DOHH2 (cell line): Measurements from ENCODE around the gene SLC2A8.

Experiments
- H3F3A ChIP-seq: fragments of 200-600 bp; sonication (generic), shearing (Covaris generic); 2 replicates; pipeline ENCODE4 v1.6.0; 2016; ENCODE audit warnings: antibody characterized with exemption, mild to moderate bottlenecking; ENCODE audit not compliant: control insufficient read depth, insufficient read depth
- H3K27ac ChIP-seq: fragments of 200-600 bp; sonication (generic); 2 replicates; pipeline ENCODE4 v1.5.1; 2014; ENCODE audit warnings: low read depth, mild to moderate bottlenecking, low read length, moderate library complexity
- H3K27me3 ChIP-seq: fragments of 200-600 bp; sonication (generic); 2 replicates; pipeline ENCODE4 v1.6.1; 2014; ENCODE audit warnings: mild to moderate bottlenecking, low read length, mixed read lengths; ENCODE audit not compliant: control insufficient read depth
- H3K36me3 ChIP-seq: fragments of 200-600 bp; sonication (generic); 2 replicates; pipeline ENCODE4 v1.6.1; 2014; ENCODE audit warnings: mild to moderate bottlenecking, low read length, moderate library complexity, mixed read lengths; ENCODE audit not compliant: control insufficient read depth
- H3K4me1 ChIP-seq: fragments of 200-600 bp; sonication (generic); 2 replicates; pipeline ENCODE4 v1.6.1; 2014; ENCODE audit warnings: mild to moderate bottlenecking, low read length, mixed read lengths; ENCODE audit not compliant: control insufficient read depth
- H3K4me2 ChIP-seq: fragments of 200-600 bp; sonication (generic); 2 replicates; pipeline ENCODE4 v1.6.0; 2014; ENCODE audit warnings: mild to moderate bottlenecking, low read length, moderate library complexity
- H3K4me3 ChIP-seq: fragments of 200-600 bp; sonication (generic); 2 replicates; pipeline ENCODE4 v1.5.1; 2014; ENCODE audit warnings: mild to moderate bottlenecking, low read length, mixed read lengths
- H3K79me2 ChIP-seq: fragments of 200-600 bp; sonication (generic); 2 replicates; pipeline ENCODE4 v1.6.1; 2014; ENCODE audit warnings: mild to moderate bottlenecking, low read length, mixed read lengths; ENCODE audit not compliant: control insufficient read depth
- H3K9me2 ChIP-seq: fragments of 200-600 bp; sonication (generic); replicated peaks from 2 replicates; pipeline ENCODE4 v1.6.1; 2014; ENCODE audit warnings: mild to moderate bottlenecking, low read length, mixed read lengths; ENCODE audit not compliant: control insufficient read depth
- H3K9me3 ChIP-seq: fragments of 200-600 bp; sonication (generic); 2 replicates; pipeline ENCODE4 v1.6.1; 2014; ENCODE audit warnings: antibody characterized with exemption, low read length, mixed read lengths; ENCODE audit not compliant: control insufficient read depth, insufficient read depth
- H4K20me1 ChIP-seq: fragments of 200-600 bp; sonication (generic); 2 replicates; pipeline ENCODE4 v1.6.0; 2014; ENCODE audit warnings: low read depth, mild to moderate bottlenecking, antibody characterized with exemption, low read length, moderate library complexity; ENCODE audit not compliant: control insufficient read depth, insufficient read depth
- EZH2phosphoT487 ChIP-seq: fragments of 200-600 bp; sonication (generic); IDR thresholded peaks from 2 replicates; pipeline ENCODE4 v1.6.1; 2017; ENCODE audit warnings: borderline replicate concordance, mild to moderate bottlenecking, antibody characterized with exemption, low read length, moderate library complexity, mixed read lengths
- TF ChIP-seq, protein P1 (sequence below): fragments of 200-600 bp; sonication (generic); IDR thresholded peaks from one replicate; pipeline ENCODE4 v1.5.1; 2014; ENCODE audit warnings: antibody characterized with exemption, mild to moderate bottlenecking, low read depth, low read length; ENCODE audit not compliant: poor library complexity, severe bottlenecking

SLC2A8 gene

DNA sequence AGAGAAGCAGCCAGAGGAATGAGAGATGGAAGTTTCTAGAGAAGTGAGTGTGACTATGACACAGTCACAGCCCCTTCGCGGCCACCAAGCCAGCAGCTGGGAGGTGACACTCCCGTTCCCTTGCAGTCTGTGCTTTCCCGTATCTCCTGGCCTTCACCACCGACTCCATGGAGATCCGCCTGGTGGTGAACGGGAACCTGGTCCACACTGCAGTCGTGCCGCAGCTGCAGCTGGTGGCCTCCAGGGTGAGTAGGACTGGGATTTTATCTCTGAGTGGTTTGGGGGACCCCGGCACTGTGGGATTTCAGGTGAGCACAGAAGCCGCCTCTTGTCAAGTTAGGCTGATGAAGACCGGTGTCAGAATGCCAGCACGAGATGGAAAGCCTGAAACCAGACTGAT lies 12.1 kb upstream of the SLC2A8 start:
- Histone ChIP-seq H3K27me3 (0 out of 2 replicates have a peak, but pooled peaks cover 6% of the 10 kb centered on the region), H3K27ac (no peak overlapping the region), H3K9me2 (no peaks in the 10 kb centered on the region), H3K4me3 (no peak overlapping the region), H3K4me1 (no peaks in the 10 kb centered on the region), H3K4me2 (no peak overlapping the region), H4K20me1 (no peaks in the 10 kb centered on the region), H3F3A (no peaks in the 10 kb centered on the region), H3K79me2 (no peaks in the 10 kb centered on the region), H3K9me3 (no peaks in the 10 kb centered on the region), H3K36me3 (no peaks in the 10 kb centered on the region)
- TF ChIP-seq EZH2phosphoT487, result no peak

DNA sequence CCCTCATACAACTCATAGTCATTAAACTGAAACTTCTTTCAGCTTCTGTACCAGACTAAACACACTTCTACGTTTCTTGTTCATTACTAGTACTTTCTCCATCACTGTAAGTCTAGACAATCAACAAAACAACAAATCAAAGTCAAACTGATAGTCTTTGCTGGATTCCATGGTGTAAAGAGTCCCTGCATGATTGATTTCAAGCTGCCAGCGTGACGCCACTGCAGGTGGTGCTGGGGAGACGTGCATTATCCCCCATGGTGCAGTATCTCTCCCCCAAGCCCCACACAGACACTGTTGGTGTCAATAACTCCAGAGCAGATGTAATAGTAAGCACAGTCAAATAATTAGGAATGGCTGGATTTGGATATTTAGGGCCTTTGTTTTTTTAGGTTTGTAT lies 10.7 kb upstream of the SLC2A8 start:
- Histone ChIP-seq H3K27me3 (0 out of 2 replicates have a peak, but pooled peaks cover 6% of the 10 kb centered on the region), H3K79me2 (no peaks in the 10 kb centered on the region), H3K36me3 (no peaks in the 10 kb centered on the region), H3F3A (no peaks in the 10 kb centered on the region), H3K4me3 (no peak overlapping the region), H3K4me1 (no peaks in the 10 kb centered on the region), H3K4me2 (no peak overlapping the region), H3K27ac (no peak overlapping the region), H3K9me2 (no peaks in the 10 kb centered on the region), H4K20me1 (no peaks in the 10 kb centered on the region), H3K9me3 (no peaks in the 10 kb centered on the region)
- no peak for TF ChIP-seq EZH2phosphoT487
- TF ChIP-seq, protein P1, sequence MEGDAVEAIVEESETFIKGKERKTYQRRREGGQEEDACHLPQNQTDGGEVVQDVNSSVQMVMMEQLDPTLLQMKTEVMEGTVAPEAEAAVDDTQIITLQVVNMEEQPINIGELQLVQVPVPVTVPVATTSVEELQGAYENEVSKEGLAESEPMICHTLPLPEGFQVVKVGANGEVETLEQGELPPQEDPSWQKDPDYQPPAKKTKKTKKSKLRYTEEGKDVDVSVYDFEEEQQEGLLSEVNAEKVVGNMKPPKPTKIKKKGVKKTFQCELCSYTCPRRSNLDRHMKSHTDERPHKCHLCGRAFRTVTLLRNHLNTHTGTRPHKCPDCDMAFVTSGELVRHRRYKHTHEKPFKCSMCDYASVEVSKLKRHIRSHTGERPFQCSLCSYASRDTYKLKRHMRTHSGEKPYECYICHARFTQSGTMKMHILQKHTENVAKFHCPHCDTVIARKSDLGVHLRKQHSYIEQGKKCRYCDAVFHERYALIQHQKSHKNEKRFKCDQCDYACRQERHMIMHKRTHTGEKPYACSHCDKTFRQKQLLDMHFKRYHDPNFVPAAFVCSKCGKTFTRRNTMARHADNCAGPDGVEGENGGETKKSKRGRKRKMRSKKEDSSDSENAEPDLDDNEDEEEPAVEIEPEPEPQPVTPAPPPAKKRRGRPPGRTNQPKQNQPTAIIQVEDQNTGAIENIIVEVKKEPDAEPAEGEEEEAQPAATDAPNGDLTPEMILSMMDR, result no peak

DNA sequence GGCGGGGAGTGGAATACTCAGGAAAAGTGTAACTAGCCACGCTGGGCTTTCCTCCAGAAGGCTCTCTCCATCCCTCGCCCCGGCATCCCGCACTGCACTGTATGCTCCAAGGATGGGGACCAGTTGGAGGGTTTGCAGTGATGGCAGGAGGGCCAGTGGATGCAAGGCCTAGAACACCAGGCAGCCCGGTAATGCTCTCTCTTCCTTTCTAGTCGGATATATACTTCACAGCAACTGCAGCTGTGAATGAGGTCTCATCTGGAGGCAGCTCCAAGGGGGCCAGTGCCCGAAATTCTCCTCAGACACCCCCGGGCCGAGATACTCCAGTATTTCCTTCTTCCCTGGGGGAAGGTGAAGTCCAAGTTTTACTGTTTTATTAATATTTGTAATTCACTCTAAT lies 10.0 kb upstream of the SLC2A8 start:
- H4K20me1 ChIP-seq, result no peaks in the 10 kb centered on the region
- H3K4me1 ChIP-seq, result no peaks in the 10 kb centered on the region
- H3K4me2 ChIP-seq, result no peak overlapping the region
- no peak for TF ChIP-seq EZH2phosphoT487
- TF ChIP-seq, protein P1, result no peak
- no peaks in the 10 kb centered on the region for H3F3A ChIP-seq
- no peaks in the 10 kb centered on the region for H3K36me3 ChIP-seq
- no peak overlapping the region for H3K27ac ChIP-seq
- H3K27me3 ChIP-seq, result 0 out of 2 replicates have a peak, but pooled peaks cover 6% of the 10 kb centered on the region
- H3K4me3 ChIP-seq, result no peak overlapping the region
- no peaks in the 10 kb centered on the region for H3K9me2 ChIP-seq
- H3K79me2 ChIP-seq, result no peaks in the 10 kb centered on the region
- no peaks in the 10 kb centered on the region for H3K9me3 ChIP-seq

DNA sequence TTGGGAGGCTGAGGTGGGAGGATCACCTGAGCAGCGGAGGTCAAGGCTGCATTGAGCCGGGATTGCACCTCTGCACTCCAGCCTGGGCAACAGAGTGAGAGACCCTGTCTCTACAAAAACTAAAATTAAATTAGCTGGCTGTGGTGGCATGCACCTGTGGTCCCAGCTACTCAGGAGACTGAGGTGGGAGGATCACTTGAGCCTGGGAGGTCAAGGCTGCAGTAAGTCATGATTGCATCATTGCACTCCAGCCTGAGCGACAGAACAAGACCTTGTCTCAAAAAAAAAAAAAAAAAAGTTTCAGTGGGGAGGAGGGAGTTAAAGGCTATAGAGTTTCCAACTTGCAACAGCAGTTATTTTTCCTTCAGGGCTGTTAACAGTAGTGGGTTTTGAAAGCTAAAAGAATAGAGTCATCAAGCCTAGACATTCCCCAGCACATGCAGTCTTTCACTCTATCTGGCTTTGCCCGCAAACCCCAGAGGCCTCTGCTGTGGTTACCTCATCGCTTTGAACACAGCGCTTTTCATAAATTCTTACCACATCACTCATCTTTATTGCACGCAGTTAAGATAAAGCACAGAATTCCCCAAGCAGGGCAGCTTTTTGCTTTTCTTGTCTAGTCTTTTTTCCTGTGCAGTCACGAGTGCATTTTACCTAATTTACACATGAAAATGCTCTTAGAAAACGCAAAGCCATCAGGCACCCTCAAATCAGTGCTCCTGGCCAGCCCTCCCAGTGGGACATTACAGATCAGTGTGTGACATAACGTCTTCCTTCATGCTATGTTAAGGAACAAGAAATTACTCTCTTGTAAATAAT lies 8.7 kb upstream of the SLC2A8 start:
- no peak overlapping the region for H3K4me2 ChIP-seq

More for the DNA sequence above, 8.7 kb upstream of the SLC2A8 start:
- Histone ChIP-seq H3K9me2 (no peaks in the 10 kb centered on the region), H3K4me1 (no peaks in the 10 kb centered on the region), H3K27ac (no peak overlapping the region), H3K4me3 (no peak overlapping the region), H4K20me1 (no peaks in the 10 kb centered on the region), H3K27me3 (0 out of 2 replicates have a peak, but pooled peaks cover 6% of the 10 kb centered on the region), H3F3A (no peaks in the 10 kb centered on the region), H3K36me3 (no peaks in the 10 kb centered on the region), H3K9me3 (no peaks in the 10 kb centered on the region), H3K79me2 (no peaks in the 10 kb centered on the region)
- no peak for TF ChIP-seq EZH2phosphoT487
- TF ChIP-seq, protein P1, result no peak
